MG63 (cell line): ENCODE measurements around the gene EVI5L. TPM values are rescaled to one million over a fixed set of nuclear protein-coding genes. Genes with fewer than 3 reads are reported as not detected.
"Not testable (repeated sequence)": the region's sequence is repeated elsewhere in the genome, so short reads cannot be mapped to it uniquely, and the experiment has no call there.

Experiments
- DNase-seq: peaks from one replicate; pipeline ENCODE4 v3.0.0-alpha.2; 2020
- H3K27me3 ChIP-seq: fragments of 250-450 bp; sonication (Bioruptor Pico); 2 replicates; pipeline ENCODE4 v1.5.1; 2020; ENCODE audit warnings: mild to moderate bottlenecking, moderate library complexity
- H3K36me3 ChIP-seq: fragments of 250-450 bp; sonication (Bioruptor Pico); 2 replicates; pipeline ENCODE4 v1.5.1; 2020; ENCODE audit warnings: mild to moderate bottlenecking, moderate library complexity
- H3K4me3 ChIP-seq: fragments of 250-450 bp; sonication (Bioruptor Pico); 2 replicates; pipeline ENCODE4 v1.5.1; 2020; ENCODE audit warnings: mild to moderate bottlenecking, moderate library complexity
- H3K9me3 ChIP-seq: fragments of 250-450 bp; sonication (Bioruptor Pico); 2 replicates; pipeline ENCODE4 v1.5.1; 2020; ENCODE audit warnings: mild to moderate bottlenecking, moderate library complexity
- total RNA-seq: library from RNA; depleted of rRNA; stranded (reverse); fragments of >200 nt; shearing (Covaris generic); gene quantifications from 2 replicates; pipeline ENCODE4 v1.2.3, GENCODE V29; 2014; ENCODE audit warnings: low replicate concordance

EVI5L gene
- total RNA-seq, 1 experiment from 2014 or later: 21.4 TPM

DNA sequence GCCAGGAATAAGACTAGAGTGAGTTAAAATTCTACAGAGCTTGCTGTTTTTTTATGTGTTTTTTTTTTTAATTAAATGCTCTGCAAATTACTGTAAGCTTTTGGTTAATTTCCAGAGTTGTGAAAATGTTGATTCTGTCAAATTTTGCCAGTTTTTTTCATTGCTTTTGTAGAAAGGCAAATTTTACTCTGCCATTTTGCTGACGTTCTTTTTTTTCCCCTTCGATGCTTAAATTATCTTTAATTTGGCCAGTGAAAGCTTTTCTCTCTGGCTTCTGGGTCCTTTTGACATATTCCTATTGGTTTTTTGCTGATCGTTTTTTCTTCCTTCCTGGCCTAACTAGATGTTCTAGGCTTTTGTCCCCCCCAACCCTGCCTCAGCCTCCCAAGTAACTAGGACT, 23.8 kb upstream of the EVI5L start:
- peaks cover 16% of the 10 kb centered on the region for H3K9me3 ChIP-seq
- no peaks in the 10 kb centered on the region for H3K36me3 ChIP-seq
- DNase-seq: no peak
- H3K4me3 ChIP-seq: no peak overlapping the region
- peaks cover 31% of the 10 kb centered on the region for H3K27me3 ChIP-seq

DNA sequence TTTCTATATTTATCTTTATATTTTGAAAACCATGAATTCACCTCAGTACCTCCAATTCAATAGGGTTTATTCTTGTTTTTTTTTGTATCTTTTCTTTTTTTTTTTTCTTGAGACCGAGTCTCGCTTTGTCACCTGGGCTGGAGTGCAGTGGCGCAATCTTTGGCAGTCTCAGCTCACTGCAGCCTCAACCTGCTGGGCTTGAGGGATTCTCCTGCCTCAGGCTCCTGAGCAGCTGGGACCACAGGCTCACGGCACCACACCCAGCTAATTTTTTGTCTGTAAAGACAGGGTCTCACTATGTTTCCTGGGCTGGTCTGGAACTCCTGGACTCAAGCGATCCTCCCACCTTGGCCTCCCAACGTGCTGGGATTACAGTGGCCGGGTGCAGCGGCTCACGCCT, 23.1 kb upstream of the EVI5L start:
- no peak for DNase-seq
- no peak overlapping the region for H3K4me3 ChIP-seq
- peaks cover 15% of the 10 kb centered on the region for H3K9me3 ChIP-seq
- no peaks in the 10 kb centered on the region for H3K36me3 ChIP-seq
- H3K27me3 ChIP-seq: peaks cover 30% of the 10 kb centered on the region

DNA sequence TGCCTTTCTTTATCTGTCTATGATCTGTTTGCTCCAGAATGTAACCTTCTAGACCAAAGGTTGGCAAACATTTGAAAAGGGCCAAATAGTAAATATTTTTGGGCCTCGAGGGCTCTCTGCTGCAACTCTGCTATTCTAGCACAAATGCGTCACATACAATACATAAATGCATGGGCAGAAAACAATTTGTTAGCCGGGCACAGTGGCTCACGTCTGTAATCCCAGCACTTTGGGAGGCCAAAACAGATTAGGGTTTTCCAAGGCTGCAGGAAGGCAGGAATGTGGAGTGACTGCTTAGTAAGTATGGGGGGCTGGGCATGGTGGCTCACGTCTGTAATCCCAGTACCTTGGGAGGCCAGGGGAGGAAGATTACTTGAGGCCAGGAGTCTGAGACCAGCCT, 21.9 kb upstream of the EVI5L start:
- Histone ChIP-seq H3K4me3 (no peak overlapping the region), H3K36me3 (no peaks in the 10 kb centered on the region), H3K27me3 (peaks cover 29% of the 10 kb centered on the region), H3K9me3 (peaks cover 18% of the 10 kb centered on the region)
- no peak for DNase-seq

DNA sequence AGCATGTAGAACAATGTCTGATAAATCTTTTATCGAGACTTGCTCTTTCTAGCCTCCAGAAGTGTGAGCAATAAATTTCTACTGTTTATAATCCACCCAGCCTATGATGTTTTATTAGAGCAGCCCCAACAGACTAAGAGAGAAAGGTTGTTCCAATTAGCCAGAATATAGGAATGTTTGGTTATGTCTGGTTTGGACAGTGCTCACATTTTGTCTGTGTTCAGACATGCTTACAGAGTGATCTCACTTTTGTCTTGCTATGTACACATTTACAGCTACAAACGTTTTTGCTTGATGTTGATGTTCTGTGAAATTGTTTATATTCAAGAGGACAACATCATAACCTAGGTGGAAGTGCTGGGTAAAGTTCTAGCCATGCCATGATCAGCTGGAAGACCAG, 18.0 kb upstream of the EVI5L start:
- H3K9me3 ChIP-seq: peaks cover 23% of the 10 kb centered on the region
- no peak overlapping the region for H3K4me3 ChIP-seq
- H3K36me3 ChIP-seq: no peaks in the 10 kb centered on the region
- no peak for DNase-seq
- peaks cover 35% of the 10 kb centered on the region for H3K27me3 ChIP-seq

DNA sequence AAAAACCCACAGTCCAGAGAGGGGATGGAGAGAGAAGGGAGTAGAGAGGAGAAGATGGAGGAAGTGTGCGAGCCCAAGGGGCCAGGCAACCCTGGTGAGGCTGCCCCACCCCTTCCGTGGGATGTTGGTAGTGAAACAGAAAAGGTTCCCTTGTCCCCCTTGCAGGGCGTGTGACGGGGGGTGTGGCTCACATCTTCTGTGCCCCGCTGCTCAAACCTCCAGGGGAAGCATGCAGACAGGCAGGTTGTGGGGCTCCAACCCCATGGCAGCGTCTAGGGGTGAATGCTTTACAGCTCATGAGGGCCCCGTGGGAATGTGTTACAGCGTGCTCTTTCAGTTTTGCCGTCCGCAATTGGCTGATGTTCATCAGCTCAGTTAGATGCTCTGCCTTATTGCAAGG, 14.7 kb upstream of the EVI5L start:
- no peak for DNase-seq
- H3K36me3 ChIP-seq: no peaks in the 10 kb centered on the region
- peaks cover 47% of the 10 kb centered on the region for H3K9me3 ChIP-seq
- H3K4me3 ChIP-seq: no peak overlapping the region
- peaks cover 40% of the 10 kb centered on the region for H3K27me3 ChIP-seq

DNA sequence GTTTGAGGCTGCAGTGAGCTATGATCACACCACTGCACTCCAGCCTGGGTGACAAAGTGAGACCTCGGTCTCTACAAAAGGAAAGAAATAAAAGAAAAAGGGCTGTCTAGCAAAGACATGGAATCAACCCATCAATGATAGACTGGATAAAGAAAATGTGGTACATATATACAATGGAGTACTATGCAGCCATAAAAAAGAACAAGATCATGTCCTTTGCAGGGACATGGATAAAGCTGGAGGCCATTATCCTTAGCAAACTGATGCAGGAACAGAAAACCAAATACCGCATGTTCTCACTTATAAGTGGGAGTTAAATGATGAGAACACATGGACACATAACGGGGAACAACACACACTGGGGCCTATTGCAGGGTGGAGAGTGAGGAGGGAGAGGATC, 14.0 kb upstream of the EVI5L start:
- not testable (repeated sequence) for DNase-seq, H3K36me3 ChIP-seq, H3K4me3 ChIP-seq
- peaks cover 45% of the 10 kb centered on the region for H3K9me3 ChIP-seq
- H3K27me3 ChIP-seq: peaks cover 45% of the 10 kb centered on the region

DNA sequence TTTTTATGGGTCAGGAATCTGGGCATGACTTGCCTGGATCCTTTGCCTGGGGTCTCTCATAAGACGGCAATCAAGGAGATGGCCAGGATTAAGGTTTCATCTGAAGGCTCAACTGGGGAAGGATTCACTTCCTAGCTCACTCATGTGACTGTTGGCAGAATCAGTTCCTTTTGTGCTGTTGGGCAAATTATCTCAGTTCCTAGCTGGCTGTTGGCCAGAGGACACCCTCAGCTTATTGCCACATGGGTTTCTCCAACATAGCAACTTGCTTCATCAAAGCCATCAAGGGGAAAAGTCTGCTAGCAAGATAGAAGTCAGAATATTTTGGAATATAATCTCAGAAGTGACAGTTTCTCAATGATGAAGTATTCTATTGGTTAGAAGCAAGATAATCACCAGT, 12.2 kb upstream of the EVI5L start:
- Histone ChIP-seq H3K9me3 (peaks cover 30% of the 10 kb centered on the region), H3K36me3 (no peaks in the 10 kb centered on the region), H3K4me3 (no peak overlapping the region), H3K27me3 (peaks cover 45% of the 10 kb centered on the region)
- no peak for DNase-seq

DNA sequence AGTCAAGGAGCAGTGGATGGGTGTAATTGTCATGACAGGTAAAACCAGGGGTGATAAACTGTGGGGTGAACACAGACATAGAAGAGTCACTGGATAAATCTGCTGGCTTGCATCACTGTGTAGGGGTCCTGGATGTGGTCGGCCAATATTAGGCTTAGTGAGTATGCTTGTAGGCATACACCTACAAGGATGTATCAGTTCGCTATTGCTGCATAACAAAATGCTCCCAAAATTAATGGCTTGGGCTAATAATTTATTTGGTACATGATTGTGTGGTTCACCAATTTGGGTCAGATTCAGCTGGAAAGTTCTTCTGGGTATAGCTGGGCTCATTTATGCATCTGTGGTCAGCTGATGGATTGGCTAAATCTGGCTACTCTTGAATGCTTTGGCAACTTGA, 11.2 kb upstream of the EVI5L start:
- Histone ChIP-seq H3K36me3 (no peaks in the 10 kb centered on the region), H3K27me3 (peaks cover 42% of the 10 kb centered on the region), H3K4me3 (no peak overlapping the region), H3K9me3 (peaks cover 30% of the 10 kb centered on the region)
- DNase-seq: no peak

DNA sequence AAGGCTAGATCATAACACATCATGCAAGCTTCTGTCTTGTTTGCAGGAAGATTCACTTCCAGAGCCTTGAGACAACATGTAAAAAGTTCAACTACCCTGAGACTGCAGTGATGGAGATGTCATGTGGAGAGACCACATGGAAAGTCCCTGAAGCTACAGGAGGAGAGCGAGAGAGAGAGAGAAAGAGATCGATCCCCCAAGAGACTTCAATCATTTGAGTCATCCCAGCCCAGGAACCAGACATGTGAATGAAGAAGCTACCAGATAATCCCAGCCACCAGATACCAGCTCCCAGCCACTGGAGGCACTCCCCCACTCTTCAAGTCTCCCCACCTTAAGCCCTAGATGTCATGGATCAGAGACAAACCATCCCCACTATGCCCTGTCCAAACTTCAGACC, 10.7 kb upstream of the EVI5L start:
- no peaks in the 10 kb centered on the region for H3K36me3 ChIP-seq
- no peak for DNase-seq
- no peak overlapping the region for H3K4me3 ChIP-seq
- peaks cover 30% of the 10 kb centered on the region for H3K9me3 ChIP-seq
- peaks cover 43% of the 10 kb centered on the region for H3K27me3 ChIP-seq

DNA sequence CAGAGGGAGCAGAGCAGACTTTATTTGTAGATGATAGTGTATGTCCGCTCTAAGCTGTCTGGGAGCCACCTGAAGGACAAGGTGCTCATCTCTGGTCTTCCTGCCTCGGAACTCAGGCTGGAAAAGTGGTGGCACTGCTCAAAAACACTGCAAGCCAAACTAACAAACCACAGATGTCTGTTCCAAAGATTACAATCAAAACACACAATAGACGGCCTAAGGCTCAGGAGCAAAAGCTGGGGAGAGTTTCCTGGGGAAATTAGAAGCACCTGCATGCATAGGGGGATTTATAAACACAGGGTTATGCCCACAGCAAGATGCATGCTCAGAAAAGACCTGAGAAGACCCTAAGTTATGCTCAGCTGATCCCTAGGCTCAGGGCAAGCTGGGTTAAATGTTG, 9.4 kb upstream of the EVI5L start:
- peaks cover 32% of the 10 kb centered on the region for H3K27me3 ChIP-seq
- peaks cover 30% of the 10 kb centered on the region for H3K9me3 ChIP-seq
- DNase-seq: no peak
- no peak overlapping the region for H3K4me3 ChIP-seq
- no peaks in the 10 kb centered on the region for H3K36me3 ChIP-seq

DNA sequence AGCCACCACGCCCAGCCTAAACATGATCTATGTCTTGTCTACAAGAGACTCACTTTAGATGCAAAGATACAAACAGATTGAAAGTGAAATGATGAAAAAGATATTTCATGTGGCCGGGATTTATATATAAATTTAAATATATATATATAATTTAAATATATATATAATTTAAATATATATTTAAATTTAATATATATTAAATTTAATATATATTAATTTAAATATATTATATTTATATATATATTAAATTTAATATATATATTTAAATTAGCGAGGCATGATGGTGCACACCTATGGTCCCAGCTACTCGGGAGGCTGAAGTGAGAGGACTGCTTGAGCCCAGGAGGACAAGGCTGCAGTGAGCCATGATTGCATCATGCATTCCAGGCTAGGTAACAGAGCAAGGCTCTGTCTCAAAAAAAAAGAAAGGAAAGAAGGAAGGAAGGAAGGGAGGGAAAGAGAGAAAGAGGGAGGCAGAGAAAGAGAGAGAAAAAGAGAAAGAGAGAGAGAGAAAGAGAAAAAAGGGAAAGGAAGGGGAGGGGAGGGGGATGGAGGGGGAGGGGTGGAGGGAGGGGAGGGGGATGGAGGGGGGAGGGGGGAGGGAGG, 7.0 kb upstream of the EVI5L start:
- Histone ChIP-seq H3K36me3 (no peaks in the 10 kb centered on the region), H3K27me3 (peaks cover 46% of the 10 kb centered on the region), H3K4me3 (no peak overlapping the region), H3K9me3 (peaks cover 16% of the 10 kb centered on the region)
- DNase-seq: no peak

DNA sequence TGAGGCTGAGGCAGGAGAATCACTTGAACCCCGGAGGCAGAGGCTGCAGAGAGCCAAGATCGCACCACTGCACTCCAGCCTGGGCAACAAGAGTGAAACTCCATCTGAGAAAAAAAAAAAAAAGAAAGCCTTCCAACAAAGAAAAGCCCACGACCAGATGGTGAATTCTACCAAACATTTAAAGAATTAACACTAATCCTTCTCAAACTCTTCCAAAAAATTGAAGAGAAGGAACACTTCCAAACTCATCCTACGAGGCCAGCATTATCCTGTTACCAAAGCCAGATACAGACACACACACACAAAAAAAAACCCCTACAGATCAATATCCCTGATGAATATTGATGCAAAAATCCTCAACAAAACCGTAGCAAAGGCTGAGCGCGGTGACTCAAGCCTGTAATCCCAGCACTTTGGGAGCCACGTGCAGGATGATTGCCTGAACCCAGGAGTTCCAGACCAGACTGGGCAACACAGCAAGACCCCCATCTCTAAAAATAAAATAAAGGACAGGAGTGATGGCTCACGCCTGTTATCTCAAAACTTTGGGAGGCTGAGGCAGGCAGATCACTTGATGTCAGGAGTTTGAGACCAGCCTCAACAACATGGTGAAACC, 6.2 kb upstream of the EVI5L start:
- DNase-seq: peak; percentile 41
- H3K4me3 ChIP-seq: no peak overlapping the region
- peaks cover 8% of the 10 kb centered on the region for H3K9me3 ChIP-seq
- no peaks in the 10 kb centered on the region for H3K36me3 ChIP-seq
- H3K27me3 ChIP-seq: peaks cover 48% of the 10 kb centered on the region

DNA sequence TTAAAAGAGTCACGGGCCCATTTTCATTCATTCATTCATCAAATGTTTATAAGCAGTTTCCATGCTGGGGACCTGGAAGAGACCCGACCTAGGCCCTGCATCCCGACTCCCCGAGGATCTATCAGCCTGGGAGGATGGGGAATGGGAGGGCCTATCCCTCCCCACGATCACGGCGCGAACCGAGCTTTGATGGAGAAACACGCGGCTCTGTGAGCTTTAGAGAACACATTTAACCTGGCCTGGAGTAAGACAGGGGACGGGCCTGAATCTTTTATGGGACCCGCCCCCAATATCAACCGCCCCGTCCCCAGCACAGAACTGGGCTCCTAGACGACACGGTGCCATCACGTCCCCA, 875 bp upstream of the EVI5L start:
- peak overlapping the region; percentile 32 for H3K4me3 ChIP-seq
- no peaks in the 10 kb centered on the region for H3K36me3 ChIP-seq
- peaks cover 28% of the 10 kb centered on the region for H3K27me3 ChIP-seq
- no peaks in the 10 kb centered on the region for H3K9me3 ChIP-seq
- no peak for DNase-seq

DNA sequence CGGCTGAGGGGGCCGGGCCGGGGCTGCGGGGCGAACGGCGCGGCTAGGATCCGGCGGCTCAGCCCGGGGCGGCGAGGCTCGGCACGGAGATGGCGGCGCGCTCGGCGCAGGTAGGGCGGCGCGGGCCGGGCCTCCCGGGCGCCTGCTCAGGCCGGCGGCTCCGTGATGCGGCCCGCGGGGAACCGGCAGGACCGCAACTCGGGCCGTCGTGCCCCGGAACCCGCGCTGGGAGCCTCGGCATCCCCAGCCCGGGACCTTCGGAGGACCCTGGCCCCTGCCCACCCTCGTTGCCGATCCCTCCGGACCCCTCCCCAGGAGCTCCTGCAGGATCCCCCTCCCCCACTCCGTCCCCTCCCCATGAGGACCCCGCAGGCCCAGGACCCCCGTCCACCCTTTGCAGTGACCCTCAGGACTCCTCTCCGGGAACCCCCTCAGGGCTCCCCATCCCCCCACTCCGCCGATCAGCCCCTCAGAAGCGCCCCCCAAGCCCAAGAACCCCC, 304 bp downstream of the EVI5L start:
- H3K36me3 ChIP-seq: no peaks in the 10 kb centered on the region
- peaks cover 26% of the 10 kb centered on the region for H3K27me3 ChIP-seq
- DNase-seq: no peak
- H3K4me3 ChIP-seq: peak overlapping the region; percentile 58
- no peaks in the 10 kb centered on the region for H3K9me3 ChIP-seq

DNA sequence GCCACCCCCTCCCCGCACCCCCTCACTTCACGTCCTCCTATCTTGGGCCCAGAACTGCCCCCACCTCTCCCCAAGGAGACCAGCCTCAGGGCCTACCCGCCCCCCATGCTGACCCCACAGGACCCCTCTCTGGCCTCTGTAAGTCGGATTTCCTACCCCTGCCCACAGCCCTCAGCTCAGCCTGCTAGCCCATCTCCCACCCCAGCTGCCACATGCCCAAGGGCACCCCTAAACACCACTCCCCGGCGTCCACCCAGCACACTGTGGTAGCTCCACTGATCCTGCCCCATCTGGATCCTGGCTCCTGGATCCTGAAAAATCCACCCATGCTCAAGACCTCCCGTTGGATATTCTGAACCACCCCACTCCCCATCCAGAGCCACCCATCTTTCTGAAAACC, 805 bp downstream of the EVI5L start:
- Histone ChIP-seq H3K9me3 (no peaks in the 10 kb centered on the region), H3K27me3 (peaks cover 24% of the 10 kb centered on the region), H3K4me3 (peak overlapping the region; percentile 58; the same call in 1 of the 2 replicates), H3K36me3 (no peaks in the 10 kb centered on the region)
- DNase-seq: no peak

DNA sequence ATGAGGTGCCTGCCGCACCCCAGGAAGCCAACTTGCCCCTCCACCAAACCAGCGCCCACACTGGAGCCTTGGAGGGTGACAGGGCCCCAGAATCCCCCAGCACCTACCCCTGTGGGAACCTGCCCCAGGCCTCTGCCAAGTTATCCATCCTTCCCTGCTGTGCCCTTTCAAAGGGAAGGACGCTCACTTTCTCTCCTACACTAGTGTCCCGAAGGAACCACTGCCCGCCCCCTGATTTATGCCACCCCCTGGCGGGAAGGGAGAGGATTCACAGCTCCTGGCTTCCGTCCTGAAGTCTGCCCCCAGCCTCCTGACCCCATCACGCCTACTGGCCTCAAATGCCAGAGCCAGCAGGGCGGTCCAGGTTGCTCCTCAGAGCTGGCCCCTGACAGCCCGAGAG, 1.4 kb downstream of the EVI5L start:
- Histone ChIP-seq H3K27me3 (peaks cover 18% of the 10 kb centered on the region), H3K36me3 (no peaks in the 10 kb centered on the region), H3K4me3 (no peak overlapping the region), H3K9me3 (no peaks in the 10 kb centered on the region)
- peak; percentile 49 for DNase-seq

DNA sequence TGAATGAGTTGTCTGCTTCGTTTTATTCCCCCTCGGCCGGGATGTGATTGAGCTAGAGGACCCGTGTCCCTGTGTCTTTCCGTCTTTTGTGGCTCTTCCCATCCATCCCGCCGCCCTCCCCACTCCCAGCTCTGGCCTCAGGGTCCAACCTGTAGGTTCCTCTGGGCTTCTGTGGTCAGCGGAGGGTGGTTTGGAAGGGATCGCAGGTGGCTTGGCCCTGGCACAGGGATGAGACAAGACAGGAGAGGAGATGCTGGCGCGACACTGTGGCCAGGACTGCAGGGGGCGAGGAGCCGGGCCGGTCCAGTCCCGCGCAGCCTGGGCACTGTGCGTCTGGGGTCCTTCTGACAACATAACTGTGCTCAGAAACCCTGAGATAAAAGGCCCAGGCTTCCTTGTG, 2.0 kb downstream of the EVI5L start:
- no peak overlapping the region for H3K4me3 ChIP-seq
- H3K9me3 ChIP-seq: no peaks in the 10 kb centered on the region
- no peak for DNase-seq
- H3K36me3 ChIP-seq: no peaks in the 10 kb centered on the region
- H3K27me3 ChIP-seq: peaks cover 13% of the 10 kb centered on the region

DNA sequence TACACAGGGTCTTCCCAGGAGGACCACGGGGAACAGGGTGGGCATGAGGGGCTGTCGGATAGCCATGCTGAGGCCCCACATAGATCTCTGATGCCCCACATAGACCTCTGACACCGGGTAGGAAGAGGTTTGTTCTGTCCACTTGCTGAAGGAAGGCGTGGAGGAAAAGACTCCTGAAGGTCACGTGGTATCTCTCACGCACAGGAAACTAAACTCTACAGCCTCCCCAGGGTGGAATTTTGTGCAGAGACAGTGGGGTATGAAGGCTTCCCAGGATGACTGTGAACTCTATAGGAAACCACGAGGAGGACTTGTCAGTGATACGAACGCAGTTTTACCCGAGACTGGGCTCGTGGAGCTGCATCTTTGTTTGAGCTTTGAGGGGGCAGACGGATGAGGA, 2.8 kb downstream of the EVI5L start:
- H3K27me3 ChIP-seq: peaks cover 5% of the 10 kb centered on the region
- H3K4me3 ChIP-seq: no peak overlapping the region
- H3K36me3 ChIP-seq: no peaks in the 10 kb centered on the region
- no peaks in the 10 kb centered on the region for H3K9me3 ChIP-seq
- no peak for DNase-seq
